ENCODE measurements around the gene KCNJ12.
"Not testable (repeated sequence)": the region's sequence is repeated elsewhere in the genome, so short reads cannot be mapped to it uniquely, and the experiment has no call there.

KCNJ12 gene

DNA sequence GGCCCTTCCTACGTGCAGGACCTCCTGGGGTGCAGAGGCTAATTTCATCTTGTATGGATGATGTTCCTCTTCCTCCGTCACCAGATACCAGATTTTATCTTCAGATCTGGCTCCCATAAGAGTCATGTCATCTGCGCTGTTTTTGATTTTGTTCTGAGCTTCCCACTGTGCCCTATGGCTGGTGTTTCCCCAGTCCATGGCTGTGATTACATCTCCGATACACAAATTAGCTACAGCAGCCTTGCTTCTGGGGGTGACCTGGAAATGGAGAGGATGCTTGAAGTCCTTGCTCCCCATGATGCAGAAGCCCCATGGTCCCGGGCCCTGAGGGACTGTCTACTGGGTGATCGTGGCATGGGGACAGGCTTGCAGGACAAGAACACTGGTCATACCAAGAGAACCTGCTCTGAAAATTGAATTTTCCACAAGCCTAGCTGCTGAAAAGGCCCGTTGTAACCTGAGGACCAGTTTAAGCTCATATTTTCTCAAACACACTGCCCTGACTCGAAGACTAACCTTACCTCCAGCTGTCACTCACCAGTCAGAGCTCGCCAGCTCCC is 69.0 kb downstream of the KCNJ12 start:
- DNase-seq (ENCODE audit: insufficient read length, low spot score), result no peak
- TF ChIP-seq SPI1 (IDR thresholded peaks at IDR 0.05; ENCODE audit: low read depth, low read length) (no peak), POLR2A (IDR thresholded peaks at IDR 0.05; ENCODE audit: low read depth, low read length) (no peak), TAF1 (IDR thresholded peaks at IDR 0.05; ENCODE audit: low read depth, low read length) (no peak), POU2F2 (IDR thresholded peaks at IDR 0.05; ENCODE audit: low read depth, low read length) (no peak), PAX5 (IDR thresholded peaks at IDR 0.05; ENCODE audit: insufficient read depth, low read length, severe bottlenecking) (no peak), POLR2AphosphoS5 (IDR thresholded peaks at IDR 0.05; ENCODE audit: low read depth, low read length) (no peak)
- no peak for FAIRE-seq

DNA sequence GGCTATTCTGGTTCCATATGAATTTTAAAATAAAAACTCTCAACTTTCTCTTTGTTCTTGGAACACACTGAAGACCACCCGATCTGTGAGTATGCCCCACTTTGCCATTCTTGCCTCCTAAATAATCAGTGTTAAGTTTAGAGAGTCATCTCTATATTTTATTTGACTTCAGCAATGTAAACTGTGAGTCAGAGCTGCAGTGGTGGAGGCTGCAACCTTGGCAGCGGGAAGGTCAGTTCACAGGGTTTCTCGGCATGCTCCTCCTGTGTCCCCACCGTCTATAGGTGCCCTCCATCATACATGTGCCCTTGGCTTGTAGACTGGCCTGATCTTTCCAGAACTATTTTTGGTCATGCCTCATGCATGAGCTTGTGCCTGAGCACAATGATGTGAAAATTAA is 71.4 kb downstream of the KCNJ12 start:
- FAIRE-seq, result not testable (repeated sequence)

DNA sequence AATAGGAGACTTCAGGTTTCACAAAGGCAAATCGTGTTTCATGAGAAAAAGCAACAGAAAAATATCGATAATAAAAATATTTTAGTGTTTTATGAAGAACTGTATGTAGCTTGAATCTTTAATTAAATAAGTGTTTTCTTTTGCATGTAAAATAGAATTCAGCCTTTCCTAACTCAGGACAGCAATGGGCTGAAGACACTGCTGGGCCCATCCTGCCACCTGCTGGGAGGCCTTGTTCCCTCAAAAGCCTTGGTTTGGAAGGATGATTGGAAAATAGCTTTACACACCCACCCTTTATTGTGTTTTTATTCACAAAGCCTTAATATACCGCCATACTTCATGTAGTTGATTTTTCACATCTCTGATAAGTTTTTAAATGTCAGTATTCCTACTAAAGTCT is 73.7 kb downstream of the KCNJ12 start:
- DNase-seq (ENCODE audit: insufficient read length, low spot score); FAIRE-seq: not testable (repeated sequence)

More for the DNA sequence above, 71.4 kb downstream of the KCNJ12 start:
- DNase-seq (ENCODE audit: insufficient read length, low spot score), result not testable (repeated sequence)

DNA sequence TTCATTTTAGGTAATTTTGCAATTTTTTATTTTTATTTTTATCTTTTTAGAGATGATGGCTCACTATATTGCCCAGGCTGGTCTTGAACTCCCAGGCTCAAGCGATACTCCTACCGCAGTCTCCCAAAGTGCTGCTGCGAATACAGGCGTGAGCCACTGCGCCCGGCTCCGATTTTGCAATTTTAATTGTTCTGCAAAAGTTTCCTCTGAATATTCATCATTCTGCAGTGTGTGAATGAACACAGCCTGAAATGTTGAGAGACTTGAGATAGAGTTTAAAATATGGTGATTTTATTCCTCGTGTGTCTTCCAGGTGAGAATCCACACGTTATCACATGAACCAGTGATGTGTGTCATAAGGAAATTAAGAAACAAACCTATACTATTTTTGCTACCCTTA is 75.8 kb downstream of the KCNJ12 start:
- FAIRE-seq (no peak), DNase-seq (ENCODE audit: insufficient read length, low spot score) (no peak)
- TF ChIP-seq TAF1 (IDR thresholded peaks at IDR 0.05; ENCODE audit: low read depth, low read length) (no peak), POLR2A (IDR thresholded peaks at IDR 0.05; ENCODE audit: low read depth, low read length) (no peak), POLR2AphosphoS5 (IDR thresholded peaks at IDR 0.05; ENCODE audit: low read depth, low read length) (no peak), POU2F2 (IDR thresholded peaks at IDR 0.05; ENCODE audit: low read depth, low read length) (no peak), PAX5 (IDR thresholded peaks at IDR 0.05; ENCODE audit: insufficient read depth, low read length, severe bottlenecking) (no peak), SPI1 (IDR thresholded peaks at IDR 0.05; ENCODE audit: low read depth, low read length) (no peak)

DNA sequence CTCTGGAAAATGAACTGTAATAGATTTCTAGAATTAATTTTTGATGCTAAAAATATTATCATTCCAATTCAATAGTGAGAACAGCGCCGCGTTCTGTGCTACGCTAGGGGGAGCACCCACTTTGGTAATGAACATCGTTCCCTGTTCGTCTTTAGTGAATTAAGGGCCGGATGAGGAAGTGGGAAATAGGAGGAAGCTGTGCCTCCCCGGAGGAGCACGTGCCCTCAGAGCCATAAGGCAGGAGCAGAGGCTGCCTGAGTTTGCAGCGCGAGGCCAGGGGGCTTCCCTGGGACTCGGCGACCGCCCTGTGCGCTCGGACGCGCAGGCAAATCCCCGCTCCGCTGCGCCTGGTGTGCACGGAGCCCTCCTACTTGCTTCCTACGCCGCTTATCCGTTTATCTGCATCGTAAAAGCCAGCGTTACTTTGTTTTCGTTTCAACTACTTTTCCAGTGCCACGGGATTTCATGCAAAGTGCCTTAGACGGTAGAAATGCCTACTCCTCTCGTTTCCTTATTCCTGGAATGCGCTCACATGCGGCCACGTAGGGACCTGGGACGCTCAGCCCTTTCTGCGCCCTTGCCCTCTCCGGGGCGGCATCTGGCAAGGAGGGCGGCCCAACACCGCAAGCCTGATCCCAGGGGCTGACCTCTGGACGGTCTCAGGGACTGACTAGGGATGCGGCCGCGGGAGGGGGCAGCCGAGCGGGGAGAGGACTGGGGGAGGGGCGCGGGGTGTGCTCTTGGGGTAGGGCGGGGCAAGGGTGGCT is 76.4 kb downstream of the KCNJ12 start:
- DNase-seq (ENCODE audit: insufficient read length, low spot score), result no peak
- TF ChIP-seq POU2F2 (IDR thresholded peaks at IDR 0.05; ENCODE audit: low read depth, low read length), result no peak
- TF ChIP-seq SPI1 (IDR thresholded peaks at IDR 0.05; ENCODE audit: low read depth, low read length), result peak; percentile 63
- FAIRE-seq, result no peak

DNA sequence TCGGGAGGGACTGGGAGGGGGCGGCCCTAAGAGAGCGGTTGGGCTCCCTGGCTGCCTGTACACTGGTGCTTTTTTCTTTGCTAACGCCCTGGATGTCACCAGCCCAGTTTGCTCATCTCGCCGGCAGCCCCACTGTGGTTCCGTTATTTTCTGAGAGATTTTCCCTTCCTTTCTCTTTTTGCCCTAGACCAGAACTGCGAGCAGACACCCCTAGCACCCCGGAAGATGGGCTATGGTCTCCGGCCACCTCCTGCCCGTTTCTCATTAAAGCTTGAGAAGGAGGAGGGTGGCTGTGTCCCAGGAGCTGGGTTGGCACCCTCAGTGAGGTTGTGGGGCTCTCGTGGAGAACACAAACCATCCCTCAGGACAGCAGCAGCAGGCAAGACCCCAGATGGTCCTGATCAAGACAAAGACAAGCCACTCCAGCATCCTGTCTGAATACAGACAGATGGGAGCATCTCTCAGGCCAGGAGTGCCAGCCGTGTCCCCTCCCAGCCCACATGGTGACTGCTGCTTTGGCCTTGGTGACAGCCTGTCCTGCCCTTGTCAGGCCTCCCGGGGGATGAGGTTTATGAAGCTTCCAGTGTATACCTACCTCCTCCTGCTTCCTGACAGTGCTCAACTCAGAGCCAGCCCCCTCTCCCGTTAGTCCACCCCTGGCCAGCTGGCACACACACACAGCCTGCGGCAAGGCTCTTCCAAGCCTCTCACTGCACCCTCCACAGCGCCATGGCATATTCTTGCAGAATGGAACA is 77.2 kb downstream of the KCNJ12 start:
- DNase-seq (ENCODE audit: insufficient read length, low spot score), result no peak
- FAIRE-seq, result no peak
- no peak for TF ChIP-seq POLR2AphosphoS5 (IDR thresholded peaks at IDR 0.05; ENCODE audit: low read depth, low read length)
- no peak for TF ChIP-seq POLR2A (IDR thresholded peaks at IDR 0.05; ENCODE audit: low read depth, low read length)
- TF ChIP-seq POU2F2 (IDR thresholded peaks at IDR 0.05; ENCODE audit: low read depth, low read length), result no peak
- no peak for TF ChIP-seq TAF1 (IDR thresholded peaks at IDR 0.05; ENCODE audit: low read depth, low read length)

DNA sequence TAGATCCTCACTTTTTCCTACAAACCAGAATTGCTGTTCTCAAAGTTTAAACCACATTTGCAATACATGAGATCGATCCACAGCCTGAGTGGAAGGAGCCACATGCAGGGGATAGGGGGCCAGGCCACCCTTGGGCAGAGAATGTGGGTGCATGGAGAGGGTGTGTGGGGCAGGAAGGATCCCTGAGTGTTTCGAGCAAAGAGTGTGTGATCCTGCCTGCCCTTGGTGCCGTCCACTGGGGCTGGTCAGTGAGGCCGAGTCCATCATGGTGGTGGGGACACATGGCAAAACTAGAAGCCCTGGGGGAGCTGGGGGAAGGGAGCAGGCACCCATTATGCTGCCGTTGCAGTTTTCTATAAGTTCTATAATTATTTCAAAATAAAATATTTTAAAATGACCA is 77.8 kb downstream of the KCNJ12 start:
- DNase-seq (ENCODE audit: insufficient read length, low spot score); FAIRE-seq: not testable (repeated sequence)

DNA sequence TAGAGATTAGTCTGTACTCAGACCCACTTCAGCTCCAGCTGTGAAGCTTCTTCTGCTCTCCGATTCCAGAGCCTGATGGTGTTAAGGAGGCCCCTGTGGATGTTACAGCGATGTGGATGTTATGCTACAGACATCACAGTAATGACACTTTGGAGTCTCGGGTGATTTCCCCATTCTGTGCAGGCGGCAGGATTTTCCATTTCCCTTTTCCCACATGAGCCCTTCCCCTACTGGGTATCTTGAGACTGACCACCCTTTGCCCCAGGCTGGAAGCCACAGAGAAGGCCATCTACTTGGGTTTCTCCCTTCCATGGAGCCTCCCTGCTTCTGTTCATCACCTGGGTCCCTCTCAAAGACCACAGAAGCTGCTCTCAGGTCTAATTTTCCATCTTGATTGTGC is 78.3 kb downstream of the KCNJ12 start:
- DNase-seq (ENCODE audit: insufficient read length, low spot score), result no peak
- no peak for TF ChIP-seq TAF1 (IDR thresholded peaks at IDR 0.05; ENCODE audit: low read depth, low read length)
- TF ChIP-seq SPI1 (IDR thresholded peaks at IDR 0.05; ENCODE audit: low read depth, low read length), result no peak
- TF ChIP-seq POU2F2 (IDR thresholded peaks at IDR 0.05; ENCODE audit: low read depth, low read length), result no peak
- no peak for TF ChIP-seq PAX5 (IDR thresholded peaks at IDR 0.05; ENCODE audit: insufficient read depth, low read length, severe bottlenecking)
- TF ChIP-seq POLR2AphosphoS5 (IDR thresholded peaks at IDR 0.05; ENCODE audit: low read depth, low read length), result no peak
- TF ChIP-seq POLR2A (IDR thresholded peaks at IDR 0.05; ENCODE audit: low read depth, low read length), result no peak
- FAIRE-seq, result no peak

DNA sequence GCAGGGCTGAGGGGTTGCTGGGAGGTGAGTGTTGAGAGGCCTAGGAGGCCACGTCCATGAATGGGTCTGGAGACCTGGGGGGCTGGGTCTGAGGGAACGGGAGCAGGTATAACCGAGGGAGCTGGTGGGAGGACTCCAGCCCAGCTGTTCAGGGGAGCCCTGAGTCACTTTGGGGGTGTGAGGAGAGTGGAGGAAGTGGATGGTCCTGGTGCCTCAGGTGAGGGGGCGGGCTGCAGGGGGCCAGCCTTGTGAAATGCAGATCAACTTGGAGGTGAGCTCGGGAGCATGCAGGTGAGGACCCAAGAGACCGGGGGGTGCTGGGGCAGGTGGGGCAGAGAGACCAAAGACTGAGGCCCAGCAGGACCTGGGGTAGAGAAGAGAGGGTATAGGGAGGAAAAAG is 79.6 kb downstream of the KCNJ12 start:
- no peak for DNase-seq (ENCODE audit: insufficient read length, low spot score)
- TF ChIP-seq SPI1 (IDR thresholded peaks at IDR 0.05; ENCODE audit: low read depth, low read length) (no peak), TAF1 (IDR thresholded peaks at IDR 0.05; ENCODE audit: low read depth, low read length) (no peak), POLR2A (IDR thresholded peaks at IDR 0.05; ENCODE audit: low read depth, low read length) (no peak), PAX5 (IDR thresholded peaks at IDR 0.05; ENCODE audit: insufficient read depth, low read length, severe bottlenecking) (no peak), POU2F2 (IDR thresholded peaks at IDR 0.05; ENCODE audit: low read depth, low read length) (no peak), POLR2AphosphoS5 (IDR thresholded peaks at IDR 0.05; ENCODE audit: low read depth, low read length) (no peak)
- FAIRE-seq, result no peak

DNA sequence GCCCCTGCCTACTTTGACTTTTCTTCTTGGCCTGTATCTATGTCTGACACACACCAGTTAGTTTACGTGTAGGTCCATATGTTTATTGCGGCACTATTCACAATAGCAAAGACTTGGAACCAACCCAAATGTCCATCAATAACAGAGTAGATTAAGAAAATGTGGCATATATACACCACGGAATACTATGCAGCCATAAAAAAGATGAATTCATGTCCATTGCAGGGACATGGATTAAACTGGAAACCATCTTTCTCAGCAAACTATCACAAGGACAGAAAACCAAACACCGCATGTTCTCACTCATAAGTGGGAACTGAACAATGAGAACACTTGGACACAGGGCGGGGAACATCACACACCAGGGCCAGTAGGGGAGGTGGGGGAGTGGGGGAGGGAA is 80.3 kb downstream of the KCNJ12 start:
- DNase-seq (ENCODE audit: insufficient read length, low spot score); FAIRE-seq: not testable (repeated sequence)
